Skeletal muscle tissue (tissue), 4 donors: ENCODE measurements around the gene ASAP2. TPM values are rescaled to one million over a fixed set of nuclear protein-coding genes. Genes with fewer than 3 reads are reported as not detected.

Experiments
- H3K27ac ChIP-seq: one replicate; pipeline ENCODE4 v1.7.0; 2013; ENCODE audit warnings: mild to moderate bottlenecking, low read depth, low read length, inconsistent platforms
- H3K27me3 ChIP-seq, 3 donors: one replicate each; pipeline ENCODE4 v1.7.0; 2013; ENCODE audit warnings: low read length in 3 of 3; ENCODE audit not compliant: control insufficient read depth in 3 of 3, insufficient read depth in 3 of 3
- H3K36me3 ChIP-seq, 3 donors: one replicate each; pipeline ENCODE4 v1.7.0; 2013; ENCODE audit warnings: low read length in 3 of 3; ENCODE audit not compliant: control insufficient read depth in 3 of 3, insufficient read depth in 3 of 3
- H3K4me1 ChIP-seq, 3 donors: one replicate each; pipeline ENCODE4 v1.7.0; 2013; ENCODE audit warnings: low read length in 3 of 3, mild to moderate bottlenecking in 3 of 3; ENCODE audit not compliant: control insufficient read depth in 3 of 3, insufficient read depth in 3 of 3
- H3K4me3 ChIP-seq, 3 donors: one replicate each; pipeline ENCODE4 v1.7.0; 2013; ENCODE audit warnings: low read length in 3 of 3
- H3K9ac ChIP-seq, 3 donors: one replicate each; pipeline ENCODE4 v1.7.0; 2013; ENCODE audit warnings: low read length in 3 of 3, mild to moderate bottlenecking in 3 of 3, moderate library complexity in 2 of 3, low read depth in 1 of 3
- H3K9me3 ChIP-seq, 3 donors: one replicate each; pipeline ENCODE4 v1.7.0; 2013; ENCODE audit warnings: low read length in 3 of 3; ENCODE audit not compliant: control insufficient read depth in 3 of 3
- total RNA-seq: library from RNA; depleted of rRNA; stranded (reverse); fragments of >200 nt; gene quantifications from one replicate; pipeline ENCODE4 v1.2.3, GENCODE V29; 2014
- donor health status: Osteomylitis.

Gene ASAP2
- total RNA-seq, 1 donor from 2014 or later: 17.7 TPM

GRCh38 chr2:9286554-9287399, 80.2 kb downstream of the ASAP2 start:
- Histone ChIP-seq H3K4me3 (no peak overlapping the region), H3K9ac (no peak overlapping the region), H3K4me1 (peaks cover 12 to 26% (median 18%) of the 10 kb centered on the region in 3 donors), H3K27ac (no peak overlapping the region), H3K36me3 (peaks cover 0 to 3% (median 0%) of the 10 kb centered on the region in 3 donors), H3K9me3 (no peaks in the 10 kb centered on the region), H3K27me3 (no peaks in the 10 kb centered on the region)

DNA sequence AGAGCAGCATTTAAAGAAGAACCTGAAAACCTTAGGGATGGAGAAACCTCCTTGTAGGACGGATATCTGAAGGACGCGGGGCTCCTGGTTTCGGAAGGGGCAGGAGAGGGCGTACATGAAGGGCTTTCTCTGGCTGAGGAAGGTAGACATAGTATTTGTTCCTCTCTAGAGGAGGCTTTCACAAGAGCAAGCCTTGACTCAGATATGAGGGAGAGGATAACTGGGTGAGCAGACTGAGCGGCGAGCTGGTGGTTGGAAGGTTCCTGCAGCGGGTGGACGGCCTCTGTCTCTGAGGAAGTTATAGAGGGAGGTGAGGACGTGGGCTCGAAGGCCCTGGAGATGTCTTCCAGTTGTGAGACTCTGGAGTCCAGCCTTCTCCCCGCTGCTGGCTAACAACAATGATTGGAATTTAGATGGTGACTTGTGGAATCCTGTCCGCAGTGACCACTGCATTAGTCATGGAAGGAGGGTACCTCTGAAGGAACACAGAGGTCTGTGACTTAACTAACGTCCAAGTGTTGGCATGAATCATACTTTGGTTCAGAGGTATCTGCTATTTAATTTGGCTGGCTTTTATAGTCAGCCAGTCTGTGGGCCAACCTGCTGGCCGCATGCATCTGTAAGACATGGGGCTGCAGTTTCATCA, 80.9 kb downstream of the ASAP2 start:
- Histone ChIP-seq H3K9ac (no peak overlapping the region), H3K4me1 (peaks cover 8 to 19% (median 11%) of the 10 kb centered on the region in 3 donors)

DNA sequence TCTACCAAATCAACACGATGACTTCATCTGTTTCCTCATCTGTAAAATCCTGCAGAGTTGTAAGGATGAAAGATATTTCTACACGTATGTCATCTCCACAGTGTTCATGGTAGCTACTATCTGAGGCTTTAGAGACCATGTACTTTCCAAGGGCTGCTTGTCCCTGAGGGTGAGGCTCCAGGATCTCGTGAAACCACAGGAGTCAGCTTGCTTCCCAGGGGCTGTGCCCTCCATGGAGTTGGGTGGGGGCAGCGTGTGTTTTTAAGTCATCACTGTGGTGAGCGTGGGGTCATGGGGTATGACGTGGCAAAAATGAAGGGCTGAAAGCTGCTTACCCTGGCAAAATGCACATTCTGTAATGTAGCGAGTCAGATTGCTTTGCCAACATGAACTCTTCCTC, 81.6 kb downstream of the ASAP2 start:
- no peak overlapping the region for H3K27ac ChIP-seq
- no peaks in the 10 kb centered on the region for H3K9me3 ChIP-seq
- H3K36me3 ChIP-seq: peaks cover 0 to 3% (median 0%) of the 10 kb centered on the region in 3 donors
- peaks cover 2 to 12% (median 10%) of the 10 kb centered on the region in 3 donors for H3K4me1 ChIP-seq
- no peak overlapping the region for H3K9ac ChIP-seq
- H3K27me3 ChIP-seq: no peaks in the 10 kb centered on the region
- no peak overlapping the region for H3K4me3 ChIP-seq

More for the DNA sequence above, 80.9 kb downstream of the ASAP2 start:
- Histone ChIP-seq H3K9me3 (no peaks in the 10 kb centered on the region), H3K27ac (no peak overlapping the region), H3K4me3 (no peak overlapping the region), H3K36me3 (peaks cover 0 to 3% (median 0%) of the 10 kb centered on the region in 3 donors), H3K27me3 (no peaks in the 10 kb centered on the region)

DNA sequence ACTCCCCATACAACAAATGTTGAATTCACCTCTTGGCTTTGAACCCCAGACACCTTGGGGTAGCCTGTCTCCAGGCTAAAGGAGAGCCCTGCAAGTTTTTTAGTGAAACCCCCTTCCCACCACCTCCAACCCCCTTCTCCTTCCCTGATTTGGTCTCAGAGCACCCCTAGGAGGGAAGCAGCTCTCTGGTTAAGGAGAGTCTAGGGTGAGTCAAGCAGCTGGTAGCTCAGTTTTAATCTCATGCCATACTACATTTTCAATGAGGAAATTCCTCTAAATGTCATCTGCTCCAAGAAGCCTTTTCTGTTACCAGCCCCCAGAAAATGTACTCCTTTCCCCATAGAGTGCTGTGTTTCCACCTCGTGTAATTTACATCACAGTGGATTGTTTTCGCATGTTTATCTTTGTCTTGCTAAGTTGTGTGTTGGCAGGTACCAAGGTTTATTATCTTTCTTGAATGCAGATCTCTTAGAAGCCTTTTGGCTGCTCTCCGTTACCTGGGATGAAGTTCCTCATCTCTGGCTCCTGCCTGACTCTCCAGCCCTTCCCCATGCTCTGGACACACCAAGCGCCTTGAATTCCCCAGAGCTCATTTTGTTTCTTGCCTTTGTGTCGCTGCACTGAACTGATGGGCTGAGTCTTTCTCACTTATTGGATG, 82.2 kb downstream of the ASAP2 start:
- Histone ChIP-seq H3K27ac (no peak overlapping the region), H3K9ac (no peak overlapping the region), H3K27me3 (no peaks in the 10 kb centered on the region), H3K4me1 (peaks cover 2 to 10% (median 7%) of the 10 kb centered on the region in 3 donors), H3K4me3 (no peak overlapping the region), H3K9me3 (no peaks in the 10 kb centered on the region), H3K36me3 (peaks cover 0 to 3% (median 0%) of the 10 kb centered on the region in 3 donors)

DNA sequence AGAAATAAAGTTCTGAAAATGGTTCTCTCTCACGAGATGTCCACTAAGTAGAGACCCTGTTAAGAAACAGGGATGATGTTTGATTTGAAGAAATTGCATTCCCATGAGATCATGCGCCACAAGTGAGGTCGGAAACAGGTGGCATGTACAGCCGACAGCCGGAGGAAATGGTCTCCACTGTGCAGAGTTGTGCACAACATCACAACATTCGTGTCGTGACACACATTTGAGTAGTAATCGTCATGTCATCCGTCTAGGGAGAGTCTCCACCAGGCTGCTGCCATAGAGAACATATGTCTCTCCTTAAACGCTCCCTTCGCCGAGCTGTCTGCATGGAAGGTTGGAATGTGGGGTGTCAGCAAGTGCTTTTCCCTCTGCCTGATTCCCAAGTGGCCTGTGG, 84.7 kb downstream of the ASAP2 start:
- Histone ChIP-seq H3K4me1 (peaks cover 2 to 9% (median 5%) of the 10 kb centered on the region in 3 donors), H3K9ac (no peak overlapping the region), H3K27me3 (no peaks in the 10 kb centered on the region), H3K4me3 (no peak overlapping the region), H3K27ac (no peak overlapping the region), H3K9me3 (no peaks in the 10 kb centered on the region), H3K36me3 (peaks cover 0 to 3% (median 0%) of the 10 kb centered on the region in 3 donors)

- no peak overlapping the region for H3K9ac ChIP-seq
- peaks cover 2 to 9% (median 5%) of the 10 kb centered on the region in 3 donors for H3K4me1 ChIP-seq
- no peaks in the 10 kb centered on the region for H3K27me3 ChIP-seq
- H3K27ac ChIP-seq: no peak overlapping the region
- peaks cover 0 to 3% (median 0%) of the 10 kb centered on the region in 3 donors for H3K36me3 ChIP-seq
- no peak overlapping the region for H3K4me3 ChIP-seq
- H3K9me3 ChIP-seq: no peaks in the 10 kb centered on the region
These were observed 85.3 kb downstream of the ASAP2 start for GRCh38 chr2:9291866-9292265.

- no peaks in the 10 kb centered on the region for H3K27me3 ChIP-seq
- peaks cover 2 to 9% (median 3%) of the 10 kb centered on the region in 3 donors for H3K4me1 ChIP-seq
- no peak overlapping the region for H3K4me3 ChIP-seq
- H3K36me3 ChIP-seq: no peaks in the 10 kb centered on the region
- no peak overlapping the region for H3K27ac ChIP-seq
- H3K9me3 ChIP-seq: no peaks in the 10 kb centered on the region
- no peak overlapping the region for H3K9ac ChIP-seq
These were observed 85.8 kb downstream of the ASAP2 start for GRCh38 chr2:9292426-9292825.

GRCh38 chr2:9294764-9295163, 88.2 kb downstream of the ASAP2 start:
- Histone ChIP-seq H3K27ac (no peak overlapping the region), H3K4me3 (no peak overlapping the region), H3K9me3 (no peaks in the 10 kb centered on the region), H3K27me3 (no peaks in the 10 kb centered on the region), H3K36me3 (no peaks in the 10 kb centered on the region), H3K9ac (no peak overlapping the region), H3K4me1 (peaks cover under 1 to 16% (median 2%) of the 10 kb centered on the region in 3 donors)

GRCh38 chr2:9296559-9296958, 89.9 kb downstream of the ASAP2 start:
- no peak overlapping the region for H3K4me3 ChIP-seq
- H3K27ac ChIP-seq: no peak overlapping the region
- H3K4me1 ChIP-seq: peaks cover 0 to 26% (median 13%) of the 10 kb centered on the region in 3 donors
- no peaks in the 10 kb centered on the region for H3K9me3 ChIP-seq
- no peaks in the 10 kb centered on the region for H3K27me3 ChIP-seq
- H3K9ac ChIP-seq: no peak overlapping the region
- no peaks in the 10 kb centered on the region for H3K36me3 ChIP-seq
